Measurements from ENCODE around the gene LGALS7B. TPM values are rescaled to one million over a fixed set of nuclear protein-coding genes. Genes with fewer than 3 reads are reported as not detected.

Gene LGALS7B
- total and polyA plus RNA-seq, 2 of the 8 experiments (the other 6 are each of a cell fraction or from before 2014, with no cell fraction given), result 3.6 TPM; not detected in 1

GRCh38 chr19:38826856-38827551 lies 38.0 kb downstream of the LGALS7B start:
- Histone ChIP-seq H3K9me3 (ENCODE audit: insufficient read depth in 2 of 2, low read depth in 1 of 2, low read length in 1 of 2) (no peaks in the 10 kb centered on the region), H3K9ac (replicated peaks in 1 of 4; ENCODE audit: extremely low read depth in 1 of 4, low read depth in 3 of 4, low read length in 3 of 4) (no peak overlapping the region), H4K8ac (ENCODE audit: extremely low read depth, insufficient read depth, low read length) (no peak overlapping the region), H3K4me1 (replicated peaks in 1 of 4; ENCODE audit: control insufficient read depth in 3 of 4, insufficient read depth in 4 of 4, low read length in 3 of 4) (peaks cover 0 to 6% (median under 1%) of the 10 kb centered on the region in 4 experiments; a peak in 2 of 7 replicates), H3K4me2 (ENCODE audit: insufficient read depth in 1 of 2, low read depth in 2 of 2, low read length in 2 of 2) (no peak overlapping the region), H3K14ac (ENCODE audit: insufficient read length) (no peak overlapping the region), H3K56ac (replicated peaks; ENCODE audit: insufficient read length, low read depth, low read length) (no peak overlapping the region), H2BK120ac (replicated peaks; ENCODE audit: low read depth, low read length) (no peak overlapping the region), H4K5ac (ENCODE audit: insufficient read length, low read depth, low read length) (no peak overlapping the region), H3K27ac (ENCODE audit: low read depth, low read length) (no peak overlapping the region), H2BK20ac (ENCODE audit: low read length) (no peak overlapping the region), H4K20me1 (replicated peaks in 1 of 2; ENCODE audit: control insufficient read depth in 1 of 2, insufficient read depth in 2 of 2, low read length in 2 of 2) (no peaks in the 10 kb centered on the region), H2AK5ac (ENCODE audit: low read depth, low read length) (no peak overlapping the region), H3K4me3 (ENCODE audit: extremely low read depth in 1 of 4, insufficient read depth in 2 of 4, low read depth in 3 of 4, low read length in 4 of 4) (no peak overlapping the region), H3K79me2 (ENCODE audit: control insufficient read depth in 1 of 2, insufficient read depth in 2 of 2, low read length in 2 of 2) (no peaks in the 10 kb centered on the region), H3K23me2 (ENCODE audit: low read depth, low read length) (peaks cover 8% of the 10 kb centered on the region), H2BK15ac (ENCODE audit: low read length) (no peak overlapping the region), H3K79me1 (ENCODE audit: low read depth, low read length) (peaks cover 5% of the 10 kb centered on the region; the same call in 1 of the 2 replicates), H3K27me3 (replicated peaks in 1 of 4; ENCODE audit: control insufficient read depth in 3 of 4, extremely low read depth in 1 of 4, insufficient read depth in 3 of 4, low read length in 3 of 4) (no peaks in the 10 kb centered on the region), H3K18ac (ENCODE audit: extremely low read depth, low read length) (no peak overlapping the region), H2BK12ac (ENCODE audit: low read depth, low read length) (no peak overlapping the region), H2BK5ac (ENCODE audit: low read depth, low read length) (no peak overlapping the region), H3K4ac (replicated peaks; ENCODE audit: insufficient read length, low read depth, low read length) (no peak overlapping the region), H3K23ac (ENCODE audit: insufficient read length) (no peak overlapping the region), H2AFZ (ENCODE audit: low read length) (no peak overlapping the region), H3K36me3 (ENCODE audit: control insufficient read depth in 2 of 4, insufficient read depth in 4 of 4, low read length in 3 of 4) (peaks cover 0 to 26% (median 6%) of the 10 kb centered on the region in 4 experiments; a peak in 3 of 8 replicates), H4K91ac (replicated peaks; ENCODE audit: insufficient read length, low read length) (no peak overlapping the region)
- DNase-seq (ENCODE audit: low read depth in 1 of 2, low spot score in 2 of 2), result no peak
- FAIRE-seq, result no peak
- ChIA-PET CTCF (ENCODE audit: partially characterized antibody) (interaction anchor here (1.1 kb wide), 1 partner anchor 57 kb away, joined by 3 read pairs; no protein-coding TSS in a partner anchor), POLR2A (ENCODE audit: partially characterized antibody) (interaction anchor here (0.8 to 14.2 kb wide), 6 partner anchors 8 to 44 kb away, joined by 3 to 376 read pairs (median 12); partner anchors contain the start of gene HNRNPL)
- WGBS, 2 experiments (ENCODE audit: extremely low coverage in 1 of 2, insufficient coverage in 1 of 2, insufficient read length in 1 of 2, insufficient replicate concordance in 2 of 2, low coverage in 1 of 2, low lambda C conversion rate in 2 of 2, missing lambda C conversion rate in 1 of 2), result 83% methylated on average over 6 of the region's 6 CpGs; no CpG with 5 or more reads in 1 of the 2 experiments
- TF ChIP-seq KDM1A (IDR thresholded peaks at IDR 0.05; ENCODE audit: borderline replicate concordance, low read length) (no peak), POLR2A (IDR thresholded peaks at IDR 0.05; ENCODE audit: control extremely low read depth in 1 of 2, low read depth in 2 of 2, low read length in 2 of 2) (no peak), CBX5 (IDR thresholded peaks at IDR 0.05; ENCODE audit: low read depth, low read length) (no peak)
